Neural progenitor cell (in vitro differentiated cells): ENCODE data around the gene IGSF22. TPM values are rescaled to one million over a fixed set of nuclear protein-coding genes. Genes with fewer than 3 reads are reported as not detected.

Experiments
- DNase-seq: peaks from one replicate; pipeline ENCODE4 v3.0.0-alpha.2; 2016; ENCODE audit warnings: low spot score
- H2AFZ ChIP-seq: fragments of 200-600 bp; sonication (generic); replicated peaks from 2 replicates; pipeline ENCODE4 v1.6.1; 2016; ENCODE audit warnings: antibody characterized with exemption
- H3F3A ChIP-seq: fragments of 200-600 bp; sonication (generic); 2 replicates; pipeline ENCODE4 v1.6.1; 2016; ENCODE audit warnings: antibody characterized with exemption, low read depth
- H3K27ac ChIP-seq: fragments of 200-600 bp; sonication (generic); 2 replicates; pipeline ENCODE4 v1.5.1; 2016; ENCODE audit warnings: mild to moderate bottlenecking
- H3K27me3 ChIP-seq: fragments of 200-600 bp; sonication (generic); 2 replicates; pipeline ENCODE4 v1.6.1; 2016; ENCODE audit warnings: mild to moderate bottlenecking, moderate library complexity
- H3K36me3 ChIP-seq: fragments of 200-600 bp; sonication (generic); 2 replicates; pipeline ENCODE4 v1.5.1; 2016
- H3K4me1 ChIP-seq: fragments of 200-600 bp; sonication (generic); 2 replicates; pipeline ENCODE4 v1.6.1; 2016; ENCODE audit warnings: mixed run types
- H3K4me2 ChIP-seq: fragments of 200-600 bp; sonication (generic); 2 replicates; pipeline ENCODE4 v1.6.1; 2016
- H3K4me3 ChIP-seq: fragments of 200-600 bp; sonication (generic); 2 replicates; pipeline ENCODE4 v1.5.1; 2016
- H3K79me2 ChIP-seq: fragments of 200-600 bp; sonication (generic); 2 replicates; pipeline ENCODE4 v1.6.1; 2016; ENCODE audit warnings: low read depth
- H3K9ac ChIP-seq: fragments of 200-600 bp; sonication (generic); 2 replicates; pipeline ENCODE4 v1.6.1; 2016
- H3K9me3 ChIP-seq: fragments of 200-600 bp; sonication (generic); 2 replicates; pipeline ENCODE4 v1.5.1; 2016; ENCODE audit warnings: low read depth
- H4K20me1 ChIP-seq: fragments of 200-600 bp; sonication (generic); 2 replicates; pipeline ENCODE4 v1.6.1; 2016; ENCODE audit warnings: low read depth
- H3K27ac Mint-ChIP-seq: 3 replicates; pipeline ENCODE4 v1.8.0; 2021; ENCODE audit warnings: mixed read lengths
- H3K27me3 Mint-ChIP-seq: 2 replicates; pipeline ENCODE4 v1.8.0; 2022; ENCODE audit warnings: low read depth, mild to moderate bottlenecking, inconsistent platforms, moderate library complexity, mixed read lengths; ENCODE audit not compliant: insufficient read depth
- H3K36me3 Mint-ChIP-seq: 3 replicates; pipeline ENCODE4 v1.8.0; 2021; ENCODE audit warnings: mixed read lengths
- H3K4me1 Mint-ChIP-seq: 3 replicates; pipeline ENCODE4 v1.8.0; 2021; ENCODE audit warnings: mixed read lengths
- H3K4me3 Mint-ChIP-seq: 3 replicates; pipeline ENCODE4 v1.8.0; 2021; ENCODE audit warnings: mild to moderate bottlenecking, moderate library complexity, mixed read lengths
- H3K9me3 Mint-ChIP-seq: 3 replicates; pipeline ENCODE4 v1.8.0; 2020; ENCODE audit warnings: mixed read lengths
- EZH2 ChIP-seq: fragments of 200-600 bp; sonication (generic); IDR thresholded peaks from 2 replicates; pipeline ENCODE4 v1.6.1; 2017; ENCODE audit warnings: antibody characterized with exemption, mild to moderate bottlenecking, moderate library complexity
- EZH2phosphoT487 ChIP-seq: fragments of 200-600 bp; sonication (generic); IDR thresholded peaks from 2 replicates; pipeline ENCODE4 v1.6.1; 2017; ENCODE audit warnings: antibody characterized with exemption
- total RNA-seq: library from RNA; depleted of rRNA; stranded (reverse); fragments of >200 nt; gene quantifications from 2 replicates; pipeline ENCODE4 v1.2.3, GENCODE V29; 2015; ENCODE audit warnings: low replicate concordance
- TF ChIP-seq, protein P1 (sequence below): fragments of 200-600 bp; sonication (generic); IDR thresholded peaks from 2 replicates; pipeline ENCODE4 v1.5.1; 2017; ENCODE audit warnings: antibody characterized with exemption, mild to moderate bottlenecking

Gene IGSF22
- total RNA-seq, 1 donor from 2014 or later = 0.41 TPM

GRCh38 chr11:18699848-18700261 is 26.1 kb downstream of the IGSF22 start:
- Mint-ChIP-seq H3K9me3 (no peaks in the 10 kb centered on the region), H3K27me3 (peaks cover 21% of the 10 kb centered on the region), H3K27ac (no peak overlapping the region), H3K4me3 (peak overlapping the region; percentile 86), H3K4me1 (peaks cover 21% of the 10 kb centered on the region), H3K36me3 (no peaks in the 10 kb centered on the region)
- H3K4me2 ChIP-seq = peak overlapping the region; percentile 81
- H3K36me3 ChIP-seq = no peaks in the 10 kb centered on the region
- peaks cover 8% of the 10 kb centered on the region for H4K20me1 ChIP-seq
- H3K9me3 ChIP-seq = no peaks in the 10 kb centered on the region
- peaks cover 4% of the 10 kb centered on the region for H3K4me1 ChIP-seq
- H3K79me2 ChIP-seq = no peaks in the 10 kb centered on the region
- H2AFZ ChIP-seq = no peak overlapping the region
- H3K27ac ChIP-seq = no peak overlapping the region
- TF ChIP-seq, protein P1, sequence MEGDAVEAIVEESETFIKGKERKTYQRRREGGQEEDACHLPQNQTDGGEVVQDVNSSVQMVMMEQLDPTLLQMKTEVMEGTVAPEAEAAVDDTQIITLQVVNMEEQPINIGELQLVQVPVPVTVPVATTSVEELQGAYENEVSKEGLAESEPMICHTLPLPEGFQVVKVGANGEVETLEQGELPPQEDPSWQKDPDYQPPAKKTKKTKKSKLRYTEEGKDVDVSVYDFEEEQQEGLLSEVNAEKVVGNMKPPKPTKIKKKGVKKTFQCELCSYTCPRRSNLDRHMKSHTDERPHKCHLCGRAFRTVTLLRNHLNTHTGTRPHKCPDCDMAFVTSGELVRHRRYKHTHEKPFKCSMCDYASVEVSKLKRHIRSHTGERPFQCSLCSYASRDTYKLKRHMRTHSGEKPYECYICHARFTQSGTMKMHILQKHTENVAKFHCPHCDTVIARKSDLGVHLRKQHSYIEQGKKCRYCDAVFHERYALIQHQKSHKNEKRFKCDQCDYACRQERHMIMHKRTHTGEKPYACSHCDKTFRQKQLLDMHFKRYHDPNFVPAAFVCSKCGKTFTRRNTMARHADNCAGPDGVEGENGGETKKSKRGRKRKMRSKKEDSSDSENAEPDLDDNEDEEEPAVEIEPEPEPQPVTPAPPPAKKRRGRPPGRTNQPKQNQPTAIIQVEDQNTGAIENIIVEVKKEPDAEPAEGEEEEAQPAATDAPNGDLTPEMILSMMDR = no peak
- TF ChIP-seq EZH2 = no peak
- TF ChIP-seq EZH2phosphoT487 = no peak
- H3K27me3 ChIP-seq = peaks cover 64% of the 10 kb centered on the region
- H3F3A ChIP-seq = no peaks in the 10 kb centered on the region
- H3K9ac ChIP-seq = no peak overlapping the region
- no peak for DNase-seq
- H3K4me3 ChIP-seq = peak overlapping the region; percentile 80

DNA sequence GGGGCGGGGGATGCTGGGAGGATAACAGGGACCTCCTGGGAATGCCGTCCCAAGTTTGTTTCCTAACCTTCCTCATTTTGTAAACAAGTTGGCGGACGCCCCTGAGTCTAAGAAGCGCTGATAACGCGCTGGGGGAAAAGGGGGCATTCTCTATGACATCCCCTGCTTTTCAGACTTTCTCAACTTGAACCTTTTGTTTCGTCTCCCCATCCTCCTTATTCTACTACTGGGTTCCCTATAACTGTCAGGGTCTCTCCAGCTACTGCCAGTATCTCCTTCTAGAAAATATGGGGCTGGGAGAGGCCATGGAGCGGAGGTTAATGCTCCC is 26.8 kb downstream of the IGSF22 start:
- Histone ChIP-seq H3K27me3 (peaks cover 64% of the 10 kb centered on the region), H3K4me2 (peak overlapping the region; percentile 81), H3K9me3 (no peaks in the 10 kb centered on the region), H3K4me1 (peaks cover 4% of the 10 kb centered on the region), H3K9ac (no peak overlapping the region), H3K4me3 (peak overlapping the region; percentile 80), H3K79me2 (no peaks in the 10 kb centered on the region), H4K20me1 (peaks cover 8% of the 10 kb centered on the region), H3K27ac (no peak overlapping the region), H3F3A (no peaks in the 10 kb centered on the region), H3K36me3 (no peaks in the 10 kb centered on the region), H2AFZ (peak overlapping the region; percentile 81)
- H3K27ac Mint-ChIP-seq = no peak overlapping the region
- H3K36me3 Mint-ChIP-seq = no peaks in the 10 kb centered on the region
- DNase-seq = no peak
- H3K9me3 Mint-ChIP-seq = no peaks in the 10 kb centered on the region
- TF ChIP-seq EZH2phosphoT487 = no peak
- TF ChIP-seq EZH2 = no peak
- TF ChIP-seq, protein P1 = no peak
- H3K4me3 Mint-ChIP-seq = peak overlapping the region; percentile 86
- H3K27me3 Mint-ChIP-seq = peaks cover 24% of the 10 kb centered on the region
- H3K4me1 Mint-ChIP-seq = peaks cover 19% of the 10 kb centered on the region

GRCh38 chr11:18698341-18699268 is 27.4 kb downstream of the IGSF22 start, which contains the start of gene TMEM86A:
Gene TMEM86A, plus strand, starts transcription at chr11:18698779. Its CDS starts 108 bp downstream, at chr11:18698887.
- H3F3A ChIP-seq = no peaks in the 10 kb centered on the region
- H3K36me3 ChIP-seq = no peaks in the 10 kb centered on the region
- H3K79me2 ChIP-seq = no peaks in the 10 kb centered on the region
- peak within 1 kb of the TSS; percentile 81 for H2AFZ ChIP-seq
- TF ChIP-seq EZH2 (no peak), EZH2phosphoT487 (no peak)
- TF ChIP-seq, protein P1 = no peak
- Mint-ChIP-seq H3K9me3 (no peaks in the 10 kb centered on the region), H3K4me3 (peak within 1 kb of the TSS; percentile 86), H3K36me3 (no peaks in the 10 kb centered on the region), H3K27me3 (peaks cover 25% of the 10 kb centered on the region), H3K4me1 (peaks cover 15% of the 10 kb centered on the region), H3K27ac (no peak within 1 kb of the TSS)
- peak within 1 kb of the TSS; percentile 81 for H3K4me2 ChIP-seq
- H3K27me3 ChIP-seq = peaks cover 64% of the 10 kb centered on the region
- peak; percentile 97 for DNase-seq
- peaks cover 8% of the 10 kb centered on the region for H4K20me1 ChIP-seq
- no peak within 1 kb of the TSS for H3K9ac ChIP-seq
- no peaks in the 10 kb centered on the region for H3K9me3 ChIP-seq
- no peak within 1 kb of the TSS for H3K27ac ChIP-seq
- peaks cover 4% of the 10 kb centered on the region for H3K4me1 ChIP-seq
- H3K4me3 ChIP-seq = peak within 1 kb of the TSS; percentile 80
